Endothelial cell of umbilical vein (primary cell): Measurements from ENCODE around the gene KLHL25. TPM values are rescaled to one million over a fixed set of nuclear protein-coding genes. Genes with fewer than 3 reads are reported as not detected.

ENCODE experiments used
- BruUV-seq: library from RNA; stranded (reverse); fragments of 400-500 nt; replicated peaks from 2 replicates; lab custom pipeline; 2021; lab: Mats Ljungman, UMichigan
- CTCF ChIA-PET: fragments of 300-600, 350-600 bp; sonication (Branson Sonifier 250); formaldehyde crosslinking; loops from one replicate; lab custom pipeline; 2021; ENCODE audit warnings: antibody characterized with exemption, inconsistent platforms; lab: Charles Lee
- POLR2A ChIA-PET: fragments of 300-600, 350-600 bp; sonication (Branson Sonifier 250); formaldehyde crosslinking; loops from one replicate; lab custom pipeline; 2021; ENCODE audit warnings: antibody characterized with exemption, inconsistent platforms; lab: Charles Lee
- DNase-seq: peaks from one replicate; pipeline ENCODE4 v3.0.0-alpha.2; 2011; ENCODE audit warnings: low read depth, low spot score
- FAIRE-seq: peaks from 2 replicates; lab custom pipeline; 2011; peaks lifted over from hg19 to GRCh38; lab: Jason Lieb, UNC
- H2AFZ ChIP-seq: 2 replicates; pipeline ENCODE4 v1.6.0; 2012; ENCODE audit warnings: low read depth, low read length, control low read depth, inconsistent platforms
- H3K27ac ChIP-seq: 2 replicates; pipeline ENCODE4 v1.5.1; 2011; ENCODE audit warnings: low read depth, mild to moderate bottlenecking, control low read depth, low read length, moderate library complexity; ENCODE audit not compliant: insufficient read depth
- H3K27me3 ChIP-seq, 2 experiments: 2 replicates each; pipeline versions ENCODE4 v1.6.0 to v1.6.1; 2011; ENCODE audit warnings: low read length in 2 of 2, mixed read lengths in 1 of 2; ENCODE audit not compliant: control insufficient read depth in 2 of 2, insufficient read depth in 2 of 2
- H3K36me3 ChIP-seq, 2 experiments: 2 replicates in 1 of 2; 3 replicates in 1 of 2; pipeline ENCODE4 v1.5.1; 2011; ENCODE audit warnings: low read length in 2 of 2, mild to moderate bottlenecking in 1 of 2, moderate library complexity in 1 of 2; ENCODE audit not compliant: control insufficient read depth in 2 of 2, insufficient read depth in 2 of 2; ENCODE audit errors: extremely low read depth in 1 of 2
- H3K4me1 ChIP-seq: 3 replicates; pipeline ENCODE4 v1.5.1; 2011; ENCODE audit warnings: mild to moderate bottlenecking, low read length; ENCODE audit not compliant: control insufficient read depth, insufficient read depth; ENCODE audit errors: extremely low read depth
- H3K4me2 ChIP-seq: 2 replicates; pipeline ENCODE4 v1.6.1; 2011; ENCODE audit warnings: low read length, control low read depth, mixed read lengths; ENCODE audit not compliant: insufficient read depth
- H3K4me3 ChIP-seq, 3 experiments: fragments of 200-600 bp in 1 of 3; sonication (generic), shearing (Covaris generic) in 1 of 3; replicated peaks in 1 of 3; 2 replicates each; pipeline ENCODE4 v1.5.1; 2011 to 2016; ENCODE audit warnings: control low read depth in 3 of 3, low read length in 3 of 3, mild to moderate bottlenecking in 2 of 3, inconsistent platforms in 1 of 3, low read depth in 1 of 3, moderate library complexity in 1 of 3; ENCODE audit not compliant: insufficient read depth in 1 of 3
- H3K79me2 ChIP-seq: 2 replicates; pipeline ENCODE4 v1.6.0; 2012; ENCODE audit warnings: low read length, inconsistent platforms; ENCODE audit not compliant: control insufficient read depth, insufficient read depth
- H3K9ac ChIP-seq: replicated peaks from 2 replicates; pipeline ENCODE3; 2011; ENCODE audit warnings: low read length, control low read depth; ENCODE audit not compliant: insufficient read depth; ENCODE audit errors: extremely low read depth
- H3K9me1 ChIP-seq: replicated peaks from 3 replicates; pipeline ENCODE4 v1.6.0; 2011; ENCODE audit warnings: mild to moderate bottlenecking, low read length; ENCODE audit not compliant: control insufficient read depth, insufficient read depth; ENCODE audit errors: extremely low read depth
- H3K9me3 ChIP-seq: replicated peaks from 2 replicates; pipeline ENCODE4 v1.5.1; 2012; ENCODE audit warnings: low read length, inconsistent platforms; ENCODE audit not compliant: control insufficient read depth, insufficient read depth
- H4K20me1 ChIP-seq: replicated peaks from 2 replicates; pipeline ENCODE3; 2011; ENCODE audit warnings: mild to moderate bottlenecking, low read length; ENCODE audit not compliant: control insufficient read depth, insufficient read depth; ENCODE audit errors: extremely low read depth
- EZH2 ChIP-seq: IDR thresholded peaks from 2 replicates; pipeline ENCODE4 v1.6.1; 2012; ENCODE audit warnings: borderline replicate concordance, low read depth, mild to moderate bottlenecking, moderate library complexity, low read length, inconsistent platforms; ENCODE audit not compliant: severe bottlenecking
- FOS ChIP-seq: IDR thresholded peaks from 2 replicates; pipeline ENCODE4 v1.6.1; 2011; ENCODE audit warnings: mild to moderate bottlenecking, low read length, moderate library complexity, borderline replicate concordance; ENCODE audit not compliant: insufficient read depth
- GATA2 ChIP-seq: IDR thresholded peaks from 2 replicates; pipeline ENCODE4 v1.7.0; 2011; ENCODE audit warnings: low read depth, mild to moderate bottlenecking, moderate library complexity, mixed read lengths, low read length; ENCODE audit not compliant: insufficient read length, insufficient read depth
- JUN ChIP-seq: IDR thresholded peaks from 2 replicates; pipeline ENCODE4 v1.6.1; 2011; ENCODE audit warnings: borderline replicate concordance, low read depth; ENCODE audit not compliant: insufficient read length, insufficient read depth
- MAX ChIP-seq: IDR thresholded peaks from 2 replicates; pipeline ENCODE4 v1.6.1; 2011; ENCODE audit not compliant: insufficient read depth, insufficient read length
- MYC ChIP-seq: IDR thresholded peaks from one replicate; pipeline ENCODE4 v1.6.1; 2011; ENCODE audit warnings: mild to moderate bottlenecking, low read depth, low read length
- POLR2A ChIP-seq: IDR thresholded peaks from 2 replicates; pipeline ENCODE4 v1.6.1; 2012; ENCODE audit warnings: low read depth, mild to moderate bottlenecking, control low read depth, low read length
- POLR2AphosphoS5 ChIP-seq: IDR thresholded peaks from 2 replicates; pipeline ENCODE4 v1.6.1; 2012; ENCODE audit warnings: low read depth, mild to moderate bottlenecking, control low read depth, low read length, moderate library complexity; ENCODE audit not compliant: insufficient read depth
- dilution Hi-C: fragments of 300-500 bp; cut with MboI; formaldehyde crosslinking; loops from one replicate; pipeline ENCODE4 v1.15.0; 2019; ENCODE audit warnings: low sequenced_read_pairs; ENCODE audit not compliant: extremely low pct_ligation_motif_present
- intact Hi-C: fragments of 100-400 bp; cut with micrococcal nuclease; formaldehyde crosslinking; loops from one replicate; pipeline ENCODE4 v1.10.0; 2022
- polyA plus RNA-seq, 4 experiments: library from polyadenylated mRNA; depleted of rRNA in 3 of 4; stranded (reverse) in 3 of 4; unstranded in 1 of 4; fragments of >200 nt; gene quantifications; 2 replicates each; pipeline versions ENCODE4 v1.2.1 to v1.2.3, GENCODE V29; 2011 to 2012; ENCODE audit warnings: missing spikeins in 1 of 4
- total RNA-seq: library from RNA; stranded (reverse); gene quantifications from 2 replicates; pipeline ENCODE4 v1.2.3, GENCODE V29; 2021
- TF ChIP-seq, protein P1 (sequence below), 2 donors: IDR thresholded peaks; 1 replicate in 1 of 2; 2 replicates in 1 of 2; pipeline ENCODE4 v1.5.1; 2011; ENCODE audit warnings: low read length in 2 of 2, mild to moderate bottlenecking in 2 of 2, moderate library complexity in 2 of 2, control low read depth in 1 of 2, inconsistent platforms in 1 of 2, low read depth in 1 of 2; ENCODE audit not compliant: insufficient read depth in 1 of 2; ENCODE audit errors: extremely low read depth in 1 of 2

The KLHL25 gene
- total and polyA plus RNA-seq, 2 donors (not counting 3 experiments of a cell fraction or from before 2014, with no cell fraction given) = 5.4 to 6.4 TPM

GRCh38 chr15:85778107-85778776 is 16.5 kb downstream of the KLHL25 start:
- H3K27ac ChIP-seq = no peak overlapping the region
- H3K27me3 ChIP-seq = no peaks in the 10 kb centered on the region
- no peak overlapping the region for H3K4me2 ChIP-seq
- TF ChIP-seq GATA2 = no peak
- TF ChIP-seq, protein P1, sequence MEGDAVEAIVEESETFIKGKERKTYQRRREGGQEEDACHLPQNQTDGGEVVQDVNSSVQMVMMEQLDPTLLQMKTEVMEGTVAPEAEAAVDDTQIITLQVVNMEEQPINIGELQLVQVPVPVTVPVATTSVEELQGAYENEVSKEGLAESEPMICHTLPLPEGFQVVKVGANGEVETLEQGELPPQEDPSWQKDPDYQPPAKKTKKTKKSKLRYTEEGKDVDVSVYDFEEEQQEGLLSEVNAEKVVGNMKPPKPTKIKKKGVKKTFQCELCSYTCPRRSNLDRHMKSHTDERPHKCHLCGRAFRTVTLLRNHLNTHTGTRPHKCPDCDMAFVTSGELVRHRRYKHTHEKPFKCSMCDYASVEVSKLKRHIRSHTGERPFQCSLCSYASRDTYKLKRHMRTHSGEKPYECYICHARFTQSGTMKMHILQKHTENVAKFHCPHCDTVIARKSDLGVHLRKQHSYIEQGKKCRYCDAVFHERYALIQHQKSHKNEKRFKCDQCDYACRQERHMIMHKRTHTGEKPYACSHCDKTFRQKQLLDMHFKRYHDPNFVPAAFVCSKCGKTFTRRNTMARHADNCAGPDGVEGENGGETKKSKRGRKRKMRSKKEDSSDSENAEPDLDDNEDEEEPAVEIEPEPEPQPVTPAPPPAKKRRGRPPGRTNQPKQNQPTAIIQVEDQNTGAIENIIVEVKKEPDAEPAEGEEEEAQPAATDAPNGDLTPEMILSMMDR (IDR thresholded peaks at IDR 0.05; ENCODE audit: extremely low read depth in 1 of 2, insufficient read depth in 1 of 2, low read depth in 1 of 2, low read length in 2 of 2) = no peak
- TF ChIP-seq MYC = no peak
- no peak for TF ChIP-seq POLR2AphosphoS5
- TF ChIP-seq MAX = no peak
- no peak for TF ChIP-seq POLR2A
- no peak for TF ChIP-seq FOS
- TF ChIP-seq JUN = no peak
- TF ChIP-seq EZH2 = no peak
- H3K4me1 ChIP-seq = no peaks in the 10 kb centered on the region
- no peaks in the 10 kb centered on the region for H3K79me2 ChIP-seq
- DNase-seq (no peak), FAIRE-seq (no peak)
- no peak overlapping the region for H2AFZ ChIP-seq
- intact Hi-C loops (no loop called here), dilution Hi-C loops (no loop called here)
- H3K9ac ChIP-seq = no peak overlapping the region
- no peak overlapping the region for H3K4me3 ChIP-seq
- CTCF ChIA-PET = interaction anchor here (1.6 kb wide), 1 partner anchor 54 kb away, joined by 3 read pairs; no protein-coding TSS in a partner anchor
- no peaks in the 10 kb centered on the region for H3K9me3 ChIP-seq
- no peaks in the 10 kb centered on the region for H3K9me1 ChIP-seq
- POLR2A ChIA-PET = no interaction called here
- no peaks in the 10 kb centered on the region for H3K36me3 ChIP-seq
- no peaks in the 10 kb centered on the region for H4K20me1 ChIP-seq
- no TSS peak for BruUV-seq
